Activated naive CD4-positive, alpha-beta T cell treated with Interleukin-2 at 50 U/mL for 16 hours (primary cell): ENCODE measurements around the gene TNKS1BP1.
"Not testable (repeated sequence)": the region's sequence is repeated elsewhere in the genome, so short reads cannot be mapped to it uniquely, and the experiment has no call there.

Experiments
- DNase-seq: peaks from one replicate; pipeline ENCODE4 v3.0.0-alpha.2; 2020

Gene TNKS1BP1

GRCh38 chr11:57353036-57353435 lies 28.3 kb upstream of the TNKS1BP1 start:
- no peak for DNase-seq

GRCh38 chr11:57349491-57350274 lies 24.9 kb upstream of the TNKS1BP1 start:
- peak; percentile 71 for DNase-seq

- no peak for DNase-seq
Measured at GRCh38 chr11:57348636-57349313, 24.0 kb upstream of the TNKS1BP1 start.

- no peak for DNase-seq
Measured at GRCh38 chr11:57348052-57348451, 23.3 kb upstream of the TNKS1BP1 start.

- DNase-seq: no peak
Measured at GRCh38 chr11:57347336-57347735, 22.6 kb upstream of the TNKS1BP1 start.

- peak; percentile 70 for DNase-seq
Measured at GRCh38 chr11:57345555-57346211, 20.9 kb upstream of the TNKS1BP1 start.

GRCh38 chr11:57344826-57345225 lies 20.1 kb upstream of the TNKS1BP1 start:
- no peak for DNase-seq

GRCh38 chr11:57343825-57344224 lies 19.1 kb upstream of the TNKS1BP1 start:
- no peak for DNase-seq

GRCh38 chr11:57342702-57343101 lies 17.9 kb upstream of the TNKS1BP1 start:
- DNase-seq: no peak

- no peak for DNase-seq
Measured at GRCh38 chr11:57341250-57341808, 16.6 kb upstream of the TNKS1BP1 start.

- DNase-seq: no peak
Measured at GRCh38 chr11:57340039-57340615, 15.4 kb upstream of the TNKS1BP1 start.

- no peak for DNase-seq
Measured at GRCh38 chr11:57339328-57339727, 14.6 kb upstream of the TNKS1BP1 start.

- no peak for DNase-seq
Measured at GRCh38 chr11:57338142-57338541, 13.4 kb upstream of the TNKS1BP1 start, which contains the start of gene P2RX3. P2RX3 (plus strand) TSS chr11:57338352; CDS start chr11:57338551, 199 bp downstream.

GRCh38 chr11:57336856-57337255 lies 12.1 kb upstream of the TNKS1BP1 start:
- DNase-seq: not testable (repeated sequence)

GRCh38 chr11:57336111-57336666 lies 11.4 kb upstream of the TNKS1BP1 start:
- peak; percentile 34 for DNase-seq

GRCh38 chr11:57335343-57336110 lies 10.8 kb upstream of the TNKS1BP1 start, which contains the start of gene SSRP1:
SSRP1 (minus strand) TSS chr11:57335892; CDS start chr11:57335121, 771 bp downstream.
- DNase-seq: peak; percentile 87

GRCh38 chr11:57335023-57335342 lies 10.2 kb upstream of the TNKS1BP1 start:
- no peak for DNase-seq

- no peak for DNase-seq
Measured at GRCh38 chr11:57332694-57333440, 8.1 kb upstream of the TNKS1BP1 start.

GRCh38 chr11:57331720-57332119 lies 7.0 kb upstream of the TNKS1BP1 start:
- DNase-seq: no peak

- peak; percentile 14 for DNase-seq
Measured at GRCh38 chr11:57330029-57330428, 5.3 kb upstream of the TNKS1BP1 start.

GRCh38 chr11:57327721-57328120 lies 3.0 kb upstream of the TNKS1BP1 start:
- no peak for DNase-seq
